ENCODE measurements around the gene ONECUT2. TPM values are rescaled to one million over a fixed set of nuclear protein-coding genes. Genes with fewer than 3 reads are reported as not detected.

Gene ONECUT2
- total RNA-seq, 4 donors from 2014 or later: under 0.01 TPM; not detected in 3

GRCh38 chr18:57539702-57540101 is 104.5 kb downstream of the ONECUT2 start:
- TF ChIP-seq POLR2A (IDR thresholded peaks at IDR 0.05) (no peak), CTCF (IDR thresholded peaks at IDR 0.05) (no peak), EP300 (IDR thresholded peaks at IDR 0.05) (no peak)
- no peak for DNase-seq (ENCODE audit: low spot score in 2 of 2)
- H3K4me3 ChIP-seq: no peak overlapping the region
- H3K36me3 ChIP-seq: no peaks in the 10 kb centered on the region
- H3K27me3 ChIP-seq: no peaks in the 10 kb centered on the region
- 91 to 94% methylated on average over 4 of the region's 4 CpGs for WGBS, 2 donors
- no peaks in the 10 kb centered on the region for H3K9me3 ChIP-seq
- H3K4me1 ChIP-seq: peaks cover 0 to 3% (median 0%) of the 10 kb centered on the region in 4 donors
- H3K27ac ChIP-seq: no peak overlapping the region

Other genes with a start within 250 kb of the ONECUT2 start
- not detected for gene ST8SIA3, start 82.8 kb upstream of the ONECUT2 start, total RNA-seq
- 10 to 100 TPM; 16.3 to 42.4 (median 28.2) TPM for gene FECH, start 151.3 kb downstream of the ONECUT2 start, total RNA-seq
- gene NARS1, start 186.5 kb downstream of the ONECUT2 start, total RNA-seq: 10 to 100 TPM; 79.1 to 83.7 (median 81.2) TPM

Measured in tibial nerve (tissue), 4 donors.